ENCODE data around the gene DSCAM.

DSCAM gene

GRCh38 chr21:40164905-40165772 lies 681.8 kb downstream of the DSCAM start:
- Histone ChIP-seq H3K4me1 (ENCODE audit: control insufficient read depth in 5 of 5, insufficient read depth in 5 of 5, low read length in 5 of 5) (no peaks in the 10 kb centered on the region), H3K4me3 (ENCODE audit: low read depth in 1 of 5, low read length in 5 of 5) (no peak overlapping the region), H3K27me3 (ENCODE audit: control insufficient read depth in 5 of 5, insufficient read depth in 4 of 5, low read length in 5 of 5) (peaks cover 2 to 5% (median 5%) of the 10 kb centered on the region in 5 donors), H3K9ac (ENCODE audit: low read length in 5 of 5) (no peak overlapping the region), H3K27ac (ENCODE audit: low read depth, low read length) (no peak overlapping the region), H3K9me3 (ENCODE audit: control insufficient read depth in 5 of 5, low read length in 5 of 5) (no peaks in the 10 kb centered on the region), H3K36me3 (ENCODE audit: control insufficient read depth in 5 of 5, insufficient read depth in 5 of 5, low read length in 5 of 5) (no peaks in the 10 kb centered on the region)

DNA sequence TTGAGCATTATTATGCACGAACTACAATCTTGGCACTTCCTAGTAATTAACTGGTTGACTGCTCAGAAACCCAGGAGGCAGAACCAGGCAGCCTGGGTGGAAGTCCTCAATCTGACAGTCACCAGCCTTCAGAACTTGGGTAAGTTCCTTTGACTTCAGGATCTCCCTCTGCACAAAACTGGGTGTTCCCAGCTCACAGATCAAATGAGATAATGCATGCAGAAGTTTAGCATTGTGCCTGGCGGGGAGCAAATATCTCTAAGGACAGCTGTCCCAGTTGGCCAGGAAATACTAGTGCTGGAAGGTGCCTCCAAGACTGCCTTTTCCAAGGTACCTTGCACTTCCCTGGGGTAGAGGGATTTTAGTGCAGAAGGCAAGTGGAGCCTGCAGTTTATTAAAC lies 684.9 kb downstream of the DSCAM start:
- H3K36me3 ChIP-seq (ENCODE audit: control insufficient read depth in 5 of 5, insufficient read depth in 5 of 5, low read length in 5 of 5) = no peaks in the 10 kb centered on the region
- no peak overlapping the region for H3K27ac ChIP-seq (ENCODE audit: low read depth, low read length)
- peaks cover 0 to 5% (median 4%) of the 10 kb centered on the region in 5 donors for H3K27me3 ChIP-seq (ENCODE audit: control insufficient read depth in 5 of 5, insufficient read depth in 4 of 5, low read length in 5 of 5)
- H3K4me1 ChIP-seq (ENCODE audit: control insufficient read depth in 5 of 5, insufficient read depth in 5 of 5, low read length in 5 of 5) = no peaks in the 10 kb centered on the region
- no peak overlapping the region for H3K4me3 ChIP-seq (ENCODE audit: low read depth in 1 of 5, low read length in 5 of 5)
- no peaks in the 10 kb centered on the region for H3K9me3 ChIP-seq (ENCODE audit: control insufficient read depth in 5 of 5, low read length in 5 of 5)
- H3K9ac ChIP-seq (ENCODE audit: low read length in 5 of 5) = no peak overlapping the region

- H3K36me3 ChIP-seq (ENCODE audit: control insufficient read depth in 5 of 5, insufficient read depth in 5 of 5, low read length in 5 of 5) = no peaks in the 10 kb centered on the region
- H3K4me3 ChIP-seq (ENCODE audit: low read depth in 1 of 5, low read length in 5 of 5) = no peak overlapping the region
- H3K9me3 ChIP-seq (ENCODE audit: control insufficient read depth in 5 of 5, low read length in 5 of 5) = no peaks in the 10 kb centered on the region
- no peak overlapping the region for H3K9ac ChIP-seq (ENCODE audit: low read length in 5 of 5)
- H3K27ac ChIP-seq (ENCODE audit: low read depth, low read length) = no peak overlapping the region
- H3K4me1 ChIP-seq (ENCODE audit: control insufficient read depth in 5 of 5, insufficient read depth in 5 of 5, low read length in 5 of 5) = no peaks in the 10 kb centered on the region
- H3K27me3 ChIP-seq (ENCODE audit: control insufficient read depth in 5 of 5, insufficient read depth in 4 of 5, low read length in 5 of 5) = peaks cover 0 to 5% (median 4%) of the 10 kb centered on the region in 5 donors
Measured at GRCh38 chr21:40160911-40161310, 686.0 kb downstream of the DSCAM start.

DNA sequence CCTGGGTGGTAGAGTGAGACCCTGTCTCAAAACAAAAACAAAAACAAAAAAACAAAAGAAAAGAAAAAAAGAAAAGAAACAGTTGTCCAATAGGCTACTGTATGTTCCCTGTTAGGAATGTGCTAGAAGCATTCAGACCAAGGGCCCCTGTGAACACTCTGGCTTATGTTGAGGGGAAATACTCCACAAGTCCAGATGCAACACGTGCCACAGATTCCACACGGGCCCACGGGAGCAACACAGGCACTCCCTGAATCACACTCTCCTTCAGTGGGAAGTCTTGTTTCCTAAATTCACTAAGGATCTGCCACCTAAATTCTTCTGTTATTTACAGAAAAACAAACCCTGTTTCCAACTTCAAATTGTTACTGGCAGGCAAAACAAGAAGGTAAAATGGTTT lies 688.6 kb downstream of the DSCAM start:
- Histone ChIP-seq H3K27ac (ENCODE audit: low read depth, low read length) (no peak overlapping the region), H3K9ac (ENCODE audit: low read length in 5 of 5) (no peak overlapping the region), H3K9me3 (ENCODE audit: control insufficient read depth in 5 of 5, low read length in 5 of 5) (no peaks in the 10 kb centered on the region), H3K4me1 (ENCODE audit: control insufficient read depth in 5 of 5, insufficient read depth in 5 of 5, low read length in 5 of 5) (no peaks in the 10 kb centered on the region), H3K27me3 (ENCODE audit: control insufficient read depth in 5 of 5, insufficient read depth in 4 of 5, low read length in 5 of 5) (peaks cover 0 to 2% (median 0%) of the 10 kb centered on the region in 5 donors), H3K36me3 (ENCODE audit: control insufficient read depth in 5 of 5, insufficient read depth in 5 of 5, low read length in 5 of 5) (no peaks in the 10 kb centered on the region), H3K4me3 (ENCODE audit: low read depth in 1 of 5, low read length in 5 of 5) (no peak overlapping the region)

GRCh38 chr21:40155563-40155962 lies 691.4 kb downstream of the DSCAM start:
- H3K4me1 ChIP-seq (ENCODE audit: control insufficient read depth in 5 of 5, insufficient read depth in 5 of 5, low read length in 5 of 5) = no peaks in the 10 kb centered on the region
- no peak overlapping the region for H3K9ac ChIP-seq (ENCODE audit: low read length in 5 of 5)
- H3K36me3 ChIP-seq (ENCODE audit: control insufficient read depth in 5 of 5, insufficient read depth in 5 of 5, low read length in 5 of 5) = no peaks in the 10 kb centered on the region
- H3K9me3 ChIP-seq (ENCODE audit: control insufficient read depth in 5 of 5, low read length in 5 of 5) = no peaks in the 10 kb centered on the region
- peaks cover 0 to 8% (median 0%) of the 10 kb centered on the region in 5 donors for H3K27me3 ChIP-seq (ENCODE audit: control insufficient read depth in 5 of 5, insufficient read depth in 4 of 5, low read length in 5 of 5)
- H3K4me3 ChIP-seq (ENCODE audit: low read depth in 1 of 5, low read length in 5 of 5) = no peak overlapping the region
- H3K27ac ChIP-seq (ENCODE audit: low read depth, low read length) = no peak overlapping the region

GRCh38 chr21:40153351-40153750 lies 693.6 kb downstream of the DSCAM start:
- Histone ChIP-seq H3K36me3 (ENCODE audit: control insufficient read depth in 5 of 5, insufficient read depth in 5 of 5, low read length in 5 of 5) (no peaks in the 10 kb centered on the region), H3K9ac (ENCODE audit: low read length in 5 of 5) (no peak overlapping the region), H3K4me1 (ENCODE audit: control insufficient read depth in 5 of 5, insufficient read depth in 5 of 5, low read length in 5 of 5) (no peaks in the 10 kb centered on the region), H3K27me3 (ENCODE audit: control insufficient read depth in 5 of 5, insufficient read depth in 4 of 5, low read length in 5 of 5) (peaks cover 0 to 11% (median 0%) of the 10 kb centered on the region in 5 donors), H3K4me3 (ENCODE audit: low read depth in 1 of 5, low read length in 5 of 5) (no peak overlapping the region), H3K9me3 (ENCODE audit: control insufficient read depth in 5 of 5, low read length in 5 of 5) (no peaks in the 10 kb centered on the region), H3K27ac (ENCODE audit: low read depth, low read length) (no peak overlapping the region)

- no peak overlapping the region for H3K27ac ChIP-seq (ENCODE audit: low read depth, low read length)
- no peak overlapping the region for H3K9ac ChIP-seq (ENCODE audit: low read length in 5 of 5)
- H3K4me1 ChIP-seq (ENCODE audit: control insufficient read depth in 5 of 5, insufficient read depth in 5 of 5, low read length in 5 of 5) = no peaks in the 10 kb centered on the region
- peaks cover 0 to 11% (median 0%) of the 10 kb centered on the region in 5 donors for H3K27me3 ChIP-seq (ENCODE audit: control insufficient read depth in 5 of 5, insufficient read depth in 4 of 5, low read length in 5 of 5)
- H3K36me3 ChIP-seq (ENCODE audit: control insufficient read depth in 5 of 5, insufficient read depth in 5 of 5, low read length in 5 of 5) = no peaks in the 10 kb centered on the region
- no peaks in the 10 kb centered on the region for H3K9me3 ChIP-seq (ENCODE audit: control insufficient read depth in 5 of 5, low read length in 5 of 5)
- no peak overlapping the region for H3K4me3 ChIP-seq (ENCODE audit: low read depth in 1 of 5, low read length in 5 of 5)
Measured at GRCh38 chr21:40152476-40152875, 694.5 kb downstream of the DSCAM start.

DNA sequence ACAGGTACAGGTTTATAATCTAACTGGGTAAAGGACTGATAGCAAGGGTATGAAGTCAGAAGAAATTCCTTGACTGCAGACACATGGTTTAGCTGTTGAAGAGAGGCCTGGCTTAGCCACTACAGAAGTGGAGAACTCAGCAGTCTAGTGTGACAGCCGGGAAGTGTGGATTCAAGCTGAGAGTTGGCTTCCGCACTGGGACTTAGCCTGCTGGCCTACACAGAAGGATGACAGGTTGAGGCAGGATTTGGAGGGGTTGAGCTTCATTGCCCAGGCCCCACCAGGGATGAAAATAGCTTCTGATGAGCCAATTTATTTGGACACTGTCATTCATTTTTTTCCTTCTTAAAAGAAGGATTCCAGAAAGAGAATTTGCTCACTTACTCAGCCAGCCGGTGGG lies 695.3 kb downstream of the DSCAM start:
- H3K27me3 ChIP-seq (ENCODE audit: control insufficient read depth in 5 of 5, insufficient read depth in 4 of 5, low read length in 5 of 5) = peaks cover 0 to 11% (median 0%) of the 10 kb centered on the region in 5 donors
- no peak overlapping the region for H3K27ac ChIP-seq (ENCODE audit: low read depth, low read length)
- no peaks in the 10 kb centered on the region for H3K4me1 ChIP-seq (ENCODE audit: control insufficient read depth in 5 of 5, insufficient read depth in 5 of 5, low read length in 5 of 5)
- H3K9ac ChIP-seq (ENCODE audit: low read length in 5 of 5) = no peak overlapping the region
- H3K9me3 ChIP-seq (ENCODE audit: control insufficient read depth in 5 of 5, low read length in 5 of 5) = no peaks in the 10 kb centered on the region
- H3K36me3 ChIP-seq (ENCODE audit: control insufficient read depth in 5 of 5, insufficient read depth in 5 of 5, low read length in 5 of 5) = no peaks in the 10 kb centered on the region
- H3K4me3 ChIP-seq (ENCODE audit: low read depth in 1 of 5, low read length in 5 of 5) = no peak overlapping the region

- Histone ChIP-seq H3K4me3 (ENCODE audit: low read depth in 1 of 5, low read length in 5 of 5) (no peak overlapping the region), H3K27me3 (ENCODE audit: control insufficient read depth in 5 of 5, insufficient read depth in 4 of 5, low read length in 5 of 5) (peaks cover 0 to 3% (median 2%) of the 10 kb centered on the region in 5 donors)
Measured at GRCh38 chr21:40146216-40146837, 700.6 kb downstream of the DSCAM start.

DNA sequence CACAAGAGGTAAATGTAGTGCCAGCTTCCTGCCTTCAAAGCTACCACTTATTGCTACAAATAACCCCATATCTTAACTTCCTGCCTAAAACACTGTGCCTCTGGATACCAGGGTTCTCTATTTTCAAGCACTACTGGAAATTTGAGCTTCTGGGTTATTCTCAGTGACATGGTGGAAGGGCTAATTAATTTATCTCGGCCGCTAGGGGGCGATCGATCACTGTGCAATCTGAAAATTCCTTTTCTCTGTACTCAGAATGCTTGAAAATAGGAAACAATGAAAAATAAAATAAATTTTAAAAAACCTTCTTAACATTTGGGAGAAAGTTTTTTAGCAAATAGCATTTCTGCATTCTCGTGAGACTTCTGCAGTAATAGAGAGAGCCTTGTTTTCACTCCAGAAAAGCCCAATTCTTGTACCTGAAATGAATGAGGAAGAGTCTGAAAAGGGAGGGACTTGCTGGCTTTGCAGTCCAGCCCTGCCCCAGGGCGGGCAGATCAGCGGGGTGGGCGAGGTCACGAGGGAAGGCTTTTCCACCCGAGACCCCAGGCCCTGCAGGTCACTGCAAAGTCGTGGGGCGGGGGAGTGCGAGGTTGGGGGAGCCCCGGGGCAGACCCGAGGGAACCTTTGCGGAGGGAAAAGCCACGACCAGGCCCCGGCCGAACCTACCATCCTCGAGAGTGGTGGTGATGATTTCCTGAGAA lies 703.0 kb downstream of the DSCAM start:
- Histone ChIP-seq H3K4me1 (ENCODE audit: control insufficient read depth in 5 of 5, insufficient read depth in 5 of 5, low read length in 5 of 5) (no peaks in the 10 kb centered on the region), H3K9me3 (ENCODE audit: control insufficient read depth in 5 of 5, low read length in 5 of 5) (no peaks in the 10 kb centered on the region), H3K36me3 (ENCODE audit: control insufficient read depth in 5 of 5, insufficient read depth in 5 of 5, low read length in 5 of 5) (no peaks in the 10 kb centered on the region), H3K9ac (ENCODE audit: low read length in 5 of 5) (no peak overlapping the region), H3K27ac (ENCODE audit: low read depth, low read length) (no peak overlapping the region), H3K4me3 (ENCODE audit: low read depth in 1 of 5, low read length in 5 of 5) (no peak overlapping the region), H3K27me3 (ENCODE audit: control insufficient read depth in 5 of 5, insufficient read depth in 4 of 5, low read length in 5 of 5) (peaks cover 0 to 5% (median 2%) of the 10 kb centered on the region in 5 donors)

More at GRCh38 chr21:40146216-40146837, 700.6 kb downstream of the DSCAM start:
- H3K4me1 ChIP-seq (ENCODE audit: control insufficient read depth in 5 of 5, insufficient read depth in 5 of 5, low read length in 5 of 5) = no peaks in the 10 kb centered on the region
- H3K36me3 ChIP-seq (ENCODE audit: control insufficient read depth in 5 of 5, insufficient read depth in 5 of 5, low read length in 5 of 5) = no peaks in the 10 kb centered on the region
- no peak overlapping the region for H3K9ac ChIP-seq (ENCODE audit: low read length in 5 of 5)
- no peak overlapping the region for H3K27ac ChIP-seq (ENCODE audit: low read depth, low read length)
- H3K9me3 ChIP-seq (ENCODE audit: control insufficient read depth in 5 of 5, low read length in 5 of 5) = no peaks in the 10 kb centered on the region

Data from subcutaneous abdominal adipose tissue (tissue), 5 donors.